MCF 10A (cell line): ENCODE measurements around the gene CCDC33. TPM values are rescaled to one million over a fixed set of nuclear protein-coding genes. Genes with fewer than 3 reads are reported as not detected.

Experiments used
- BruUV-seq: library from RNA; stranded (reverse); fragments of 400-500 nt; replicated peaks from 2 replicates; lab custom pipeline; 2021; lab: Mats Ljungman, UMichigan
- CTCF ChIA-PET: fragments of 300-600 bp; sonication (Branson Sonifier 250); formaldehyde crosslinking; extraction: SDS; loops from one replicate; lab custom pipeline; 2021; ENCODE audit warnings: antibody characterized with exemption, inconsistent platforms; lab: Yijun Ruan, JAX
- POLR2A ChIA-PET: fragments of 300-600, 350-650 bp; sonication (Branson Sonifier 250); formaldehyde crosslinking; extraction: SDS; loops from one replicate; lab custom pipeline; 2020; ENCODE audit warnings: antibody characterized with exemption, inconsistent platforms; lab: Yijun Ruan, JAX
- DNase-seq: peaks from one replicate; pipeline ENCODE4 v3.0.0-alpha.2; 2018; ENCODE audit not compliant: unreplicated experiment
- H3K27ac Mint-ChIP-seq: one replicate; pipeline ENCODE4 v1.8.0; 2022; ENCODE audit warnings: mild to moderate bottlenecking, low read depth, mixed read lengths; ENCODE audit not compliant: unreplicated experiment
- H3K27me3 Mint-ChIP-seq: one replicate; pipeline ENCODE4 v1.8.0; 2022; ENCODE audit warnings: mixed read lengths; ENCODE audit not compliant: insufficient read depth, unreplicated experiment
- H3K36me3 Mint-ChIP-seq: one replicate; pipeline ENCODE4 v1.8.0; 2022; ENCODE audit warnings: mild to moderate bottlenecking, moderate library complexity, mixed read lengths; ENCODE audit not compliant: insufficient read depth, unreplicated experiment
- H3K4me1 Mint-ChIP-seq: one replicate; pipeline ENCODE4 v1.8.0; 2022; ENCODE audit warnings: mixed read lengths; ENCODE audit not compliant: insufficient read depth, unreplicated experiment
- H3K4me3 Mint-ChIP-seq: one replicate; pipeline ENCODE4 v1.8.0; 2022; ENCODE audit warnings: mild to moderate bottlenecking, moderate library complexity, mixed read lengths; ENCODE audit not compliant: unreplicated experiment
- H3K9me3 Mint-ChIP-seq: one replicate; pipeline ENCODE4 v1.8.0; 2022; ENCODE audit warnings: mixed read lengths; ENCODE audit not compliant: unreplicated experiment
- CTCF ChIP-seq: fragments of 200-600 bp; IDR thresholded peaks from one replicate; pipeline ENCODE4 v1.8.0; 2022; ENCODE audit warnings: antibody characterized with exemption, mild to moderate bottlenecking; ENCODE audit not compliant: unreplicated experiment
- intact Hi-C: fragments of 100-400 bp; cut with micrococcal nuclease; formaldehyde crosslinking; loops from 2 replicates; pipeline ENCODE4 v1.14.1; 2022
- total RNA-seq: library from RNA; stranded (reverse); gene quantifications from 2 replicates; pipeline ENCODE4 v1.2.3, GENCODE V29; 2022

Gene CCDC33
- total RNA-seq, 1 experiment from 2014 or later = not detected

DNA sequence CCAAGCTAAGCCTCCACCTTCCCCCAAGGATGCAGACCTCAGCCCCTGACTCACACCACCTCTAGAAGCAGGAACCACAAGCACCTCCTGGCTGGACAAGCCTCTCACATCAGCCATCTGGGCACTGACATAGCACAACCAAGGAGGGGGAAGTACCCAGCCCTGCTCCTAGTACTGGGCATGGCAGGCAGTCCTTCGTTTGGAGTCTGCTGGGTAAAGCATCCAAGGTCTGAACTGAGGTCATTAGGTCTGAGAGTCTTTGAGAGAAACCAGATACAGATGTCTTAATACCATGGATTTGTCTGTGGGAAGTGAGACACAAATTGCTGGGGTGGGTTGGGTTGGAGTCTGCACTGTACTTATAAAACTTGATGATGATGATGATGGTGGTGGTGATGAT, 61.8 kb downstream of the CCDC33 start:
- no peak for DNase-seq
- Mint-ChIP-seq H3K36me3 (no peaks in the 10 kb centered on the region), H3K27me3 (peaks cover 70% of the 10 kb centered on the region), H3K9me3 (no peaks in the 10 kb centered on the region), H3K4me3 (no peak overlapping the region), H3K27ac (no peak overlapping the region), H3K4me1 (no peaks in the 10 kb centered on the region)
- CTCF ChIA-PET = interaction anchor here (3.5 kb wide), 1 partner anchor 10 kb away, joined by 18 read pairs; no protein-coding TSS in a partner anchor
- no TSS peak for BruUV-seq
- POLR2A ChIA-PET = no interaction called here
- TF ChIP-seq CTCF = no peak
- intact Hi-C loops = no loop called here

DNA sequence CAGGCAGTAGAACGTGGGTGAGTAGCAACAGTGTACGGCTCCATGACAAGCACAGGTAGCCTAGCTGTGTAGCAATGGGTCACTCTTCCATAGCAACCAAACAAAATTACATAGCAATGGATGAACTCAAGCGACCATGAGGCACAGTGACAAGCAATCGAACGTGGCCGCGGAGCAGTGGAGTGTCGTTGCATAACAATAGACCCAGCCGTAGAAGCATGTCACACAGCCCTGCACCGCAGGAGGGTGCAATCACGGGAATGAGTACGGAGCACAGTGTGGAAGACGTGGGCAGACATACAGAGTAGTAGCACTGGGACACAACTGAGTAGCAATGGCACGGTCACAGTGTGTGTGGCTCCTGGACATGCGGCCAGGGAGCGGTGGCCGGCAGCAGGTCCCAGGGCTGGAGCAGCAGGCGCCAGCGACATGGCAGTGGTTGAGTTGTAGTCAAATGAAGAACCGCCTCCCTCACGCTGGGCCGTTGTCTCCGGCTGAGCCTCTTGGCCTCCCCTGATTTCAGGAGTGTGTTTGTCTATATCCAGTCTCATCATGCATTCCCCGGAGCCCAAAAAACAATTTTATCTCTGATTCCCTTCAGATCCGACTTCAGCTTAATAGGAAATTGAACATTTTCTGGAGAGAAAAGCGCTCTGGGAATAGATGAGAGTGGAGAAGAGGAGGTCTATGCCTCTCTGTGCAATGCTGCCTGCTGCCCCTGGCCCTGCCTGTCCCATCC, 64.1 kb downstream of the CCDC33 start:
- no peaks in the 10 kb centered on the region for H3K36me3 Mint-ChIP-seq
- intact Hi-C loops = no loop called here

DNA sequence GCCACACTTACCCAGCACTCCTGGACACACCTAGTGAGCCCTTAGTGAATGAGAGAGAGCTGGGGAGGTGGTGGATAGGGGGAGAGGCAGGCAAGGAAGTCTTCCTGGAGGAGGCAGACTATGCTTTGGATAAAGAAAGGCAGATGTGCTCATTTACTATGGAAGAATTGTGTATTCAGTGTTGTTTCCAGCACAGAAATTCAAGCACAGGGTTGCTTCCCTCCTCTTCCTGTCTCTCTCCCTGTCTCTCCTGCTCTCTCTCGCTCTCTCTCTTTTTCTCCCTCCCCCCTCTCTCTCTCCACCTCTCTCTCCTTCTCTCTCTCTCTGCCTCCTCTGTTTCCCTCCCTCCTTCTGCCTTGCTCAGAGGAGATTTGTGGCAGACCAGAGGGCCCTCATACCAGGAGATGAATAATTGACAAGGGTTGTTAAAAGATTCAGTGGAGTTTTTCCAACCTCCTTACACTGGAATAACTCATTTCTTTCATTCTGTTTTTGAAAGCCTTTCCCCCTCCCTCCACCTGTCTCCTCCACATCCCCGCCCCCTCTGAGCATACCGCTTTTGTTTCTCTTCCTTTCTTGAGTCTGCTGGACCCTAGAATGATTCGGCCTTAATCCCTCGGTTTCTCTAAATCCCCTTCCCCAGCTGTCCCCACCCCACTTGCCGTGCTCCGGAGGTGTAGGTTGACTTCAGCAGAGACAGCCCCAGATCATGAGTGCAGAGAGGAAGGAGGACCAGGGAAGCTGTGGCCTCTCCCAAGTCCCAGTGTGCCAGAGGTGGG, 65.6 kb downstream of the CCDC33 start:
- no peak for TF ChIP-seq CTCF
- H3K27me3 Mint-ChIP-seq = peaks cover 85% of the 10 kb centered on the region
- CTCF ChIA-PET = interaction anchor here (0.5 to 1.5 kb wide), 8 partner anchors 8 to 328 kb away, joined by 3 to 5 read pairs (median 3); no protein-coding TSS in a partner anchor
- H3K36me3 Mint-ChIP-seq = no peaks in the 10 kb centered on the region
- no peak for DNase-seq
- H3K9me3 Mint-ChIP-seq = no peaks in the 10 kb centered on the region
- H3K4me3 Mint-ChIP-seq = no peak overlapping the region
- H3K27ac Mint-ChIP-seq = no peak overlapping the region
- peaks cover 5% of the 10 kb centered on the region for H3K4me1 Mint-ChIP-seq
- BruUV-seq = no TSS peak
- POLR2A ChIA-PET = interaction anchor here (0.6 kb wide), 1 partner anchor 176 kb away, joined by 4 read pairs; no protein-coding TSS in a partner anchor
- intact Hi-C loops = no loop called here

More for the DNA sequence above, 64.1 kb downstream of the CCDC33 start:
- no peaks in the 10 kb centered on the region for H3K4me1 Mint-ChIP-seq
- no TSS peak for BruUV-seq
- POLR2A ChIA-PET = no interaction called here
- no peak for TF ChIP-seq CTCF
- CTCF ChIA-PET = interaction anchor here (0.5 to 1.4 kb wide), 3 partner anchors 12 to 188 kb away, joined by 3 to 5 read pairs (median 4); no protein-coding TSS in a partner anchor
- peaks cover 77% of the 10 kb centered on the region for H3K27me3 Mint-ChIP-seq
- H3K27ac Mint-ChIP-seq = no peak overlapping the region
- H3K4me3 Mint-ChIP-seq = no peak overlapping the region
- no peak for DNase-seq
- H3K9me3 Mint-ChIP-seq = no peaks in the 10 kb centered on the region
